SK-N-SH treated with all-trans-retinoic acid at 6 μM for 48 hours (cell line): Measurements from ENCODE around the gene LPAR5.

Source experiments
- ARNTL ChIP-seq: fragments of 450-650 bp; formaldehyde crosslinking; IDR thresholded peaks from 2 replicates; pipeline ENCODE4 v1.5.0; 2020; ENCODE audit warnings: low read depth, mild to moderate bottlenecking, moderate library complexity, borderline replicate concordance
- BACH2 ChIP-seq: fragments of 250-450 bp; sonication (Bioruptor Pico); IDR thresholded peaks from 2 replicates; pipeline ENCODE4 v1.9.0; 2021; ENCODE audit warnings: mild to moderate bottlenecking, borderline replicate concordance
- CSDC2 ChIP-seq: fragments of 250-450 bp; sonication (Bioruptor Pico); IDR thresholded peaks from 2 replicates; pipeline ENCODE4 v1.5.0; 2020; ENCODE audit warnings: mild to moderate bottlenecking, moderate library complexity
- ZFP3 ChIP-seq: fragments of 250-450 bp; sonication (Bioruptor Pico); IDR thresholded peaks from 2 replicates; pipeline ENCODE4 v1.5.0; 2020; ENCODE audit warnings: mild to moderate bottlenecking, moderate library complexity

GRCh38 chr12:6635375-6635855 is 344 bp downstream of the LPAR5 start:
- no peak for TF ChIP-seq ARNTL (CRISPR knock-in tag)
- no peak for TF ChIP-seq BACH2
- no peak for TF ChIP-seq ZFP3 (CRISPR knock-in tag)
- TF ChIP-seq CSDC2 (CRISPR knock-in tag) = no peak
